H9 (cell line): Measurements from ENCODE around the gene ZFP92. TPM values are rescaled to one million over a fixed set of nuclear protein-coding genes. Genes with fewer than 3 reads are reported as not detected.

Experiments
- DNase-seq: peaks from one replicate; pipeline ENCODE4 v3.0.0-alpha.2; 2017
- H2AFZ ChIP-seq: one replicate; pipeline ENCODE4 v1.6.1; 2013; ENCODE audit warnings: mild to moderate bottlenecking, low read length, control low read depth, moderate library complexity
- H2AK5ac ChIP-seq: 2 replicates; pipeline ENCODE4 v1.6.1; 2013; ENCODE audit warnings: low read length, control low read depth, mixed read lengths; ENCODE audit not compliant: insufficient read length
- H2BK120ac ChIP-seq: one replicate; pipeline ENCODE4 v1.6.1; 2013; ENCODE audit warnings: low read depth, mild to moderate bottlenecking, low read length, control low read depth, inconsistent platforms; ENCODE audit not compliant: poor library complexity, severe bottlenecking
- H2BK12ac ChIP-seq: 2 replicates; pipeline ENCODE4 v1.6.1; 2013; ENCODE audit warnings: low read length, control low read depth, mixed read lengths, low read depth; ENCODE audit not compliant: insufficient read length
- H2BK15ac ChIP-seq: 2 replicates; pipeline ENCODE4 v1.6.1; 2013; ENCODE audit warnings: low read depth, low read length, control low read depth
- H2BK20ac ChIP-seq: one replicate; pipeline ENCODE4 v1.6.1; 2013; ENCODE audit warnings: low read depth, mild to moderate bottlenecking, low read length, control low read depth, inconsistent platforms; ENCODE audit not compliant: poor library complexity, severe bottlenecking
- H2BK5ac ChIP-seq: 2 replicates; pipeline ENCODE4 v1.6.1; 2013; ENCODE audit warnings: low read length, control low read depth, mixed read lengths; ENCODE audit not compliant: insufficient read length
- H3K14ac ChIP-seq: 2 replicates; pipeline ENCODE4 v1.6.1; 2013; ENCODE audit warnings: low read length, control low read depth; ENCODE audit not compliant: insufficient read depth
- H3K18ac ChIP-seq: 2 replicates; pipeline ENCODE4 v1.6.1; 2013; ENCODE audit warnings: low read depth, mild to moderate bottlenecking, mixed read lengths, low read length, control low read depth; ENCODE audit not compliant: insufficient read length
- H3K23ac ChIP-seq: 2 replicates; pipeline ENCODE4 v1.6.1; 2013; ENCODE audit warnings: low read length, control low read depth, mixed read lengths, low read depth; ENCODE audit not compliant: insufficient read length
- H3K23me2 ChIP-seq: 2 replicates; pipeline ENCODE4 v1.6.1; 2013; ENCODE audit warnings: low read depth, mild to moderate bottlenecking, mixed read lengths, low read length, control low read depth; ENCODE audit not compliant: insufficient read length, poor library complexity, severe bottlenecking
- H3K27ac ChIP-seq: 2 replicates; pipeline ENCODE4 v1.5.1; 2013; ENCODE audit warnings: low read length, control low read depth, mixed read lengths, low read depth; ENCODE audit not compliant: insufficient read length
- H3K27me3 ChIP-seq: 2 replicates; pipeline ENCODE4 v1.6.1; 2013; ENCODE audit warnings: low read length, control low read depth, inconsistent platforms; ENCODE audit not compliant: insufficient read depth
- H3K4ac ChIP-seq: 2 replicates; pipeline ENCODE4 v1.6.1; 2013; ENCODE audit warnings: low read depth, mild to moderate bottlenecking, control low read depth, inconsistent platforms, low read length, moderate library complexity
- H3K4me1 ChIP-seq: 2 replicates; pipeline ENCODE4 v1.6.1; 2013; ENCODE audit warnings: low read length, control low read depth, inconsistent platforms; ENCODE audit not compliant: insufficient read depth
- H3K4me2 ChIP-seq: 2 replicates; pipeline ENCODE4 v1.6.1; 2013; ENCODE audit warnings: low read length, control low read depth, mixed read lengths; ENCODE audit not compliant: insufficient read length, insufficient read depth
- H3K56ac ChIP-seq: 2 replicates; pipeline ENCODE4 v1.6.1; 2013; ENCODE audit warnings: low read depth, mild to moderate bottlenecking, mixed read lengths, low read length, control low read depth; ENCODE audit not compliant: insufficient read length
- H3K79me1 ChIP-seq: 2 replicates; pipeline ENCODE4 v1.6.1; 2013; ENCODE audit warnings: low read depth, mild to moderate bottlenecking, moderate library complexity, low read length, control low read depth, inconsistent platforms; ENCODE audit not compliant: insufficient read depth, poor library complexity, severe bottlenecking
- H3K79me2 ChIP-seq: 2 replicates; pipeline ENCODE4 v1.6.1; 2013; ENCODE audit warnings: low read length, control low read depth, inconsistent platforms; ENCODE audit not compliant: insufficient read depth
- H3K9ac ChIP-seq: 2 replicates; pipeline ENCODE4 v1.6.1; 2013; ENCODE audit warnings: low read length, control low read depth, mixed read lengths; ENCODE audit not compliant: insufficient read length; ENCODE audit errors: extremely low read depth
- H3K9me3 ChIP-seq: one replicate; pipeline ENCODE4 v1.6.1; 2013; ENCODE audit warnings: low read depth, low read length, inconsistent platforms; ENCODE audit not compliant: control insufficient read depth
- H3T11ph ChIP-seq: one replicate; pipeline ENCODE4 v1.6.1; 2013; ENCODE audit warnings: mild to moderate bottlenecking, low read length, control low read depth, inconsistent platforms
- H4K20me1 ChIP-seq: one replicate; pipeline ENCODE4 v1.6.1; 2013; ENCODE audit not compliant: control insufficient read depth, insufficient read length, insufficient read depth
- H4K5ac ChIP-seq: 2 replicates; pipeline ENCODE4 v1.6.1; 2013; ENCODE audit warnings: low read depth, mild to moderate bottlenecking, mixed read lengths, low read length, control low read depth; ENCODE audit not compliant: insufficient read length
- H4K8ac ChIP-seq: replicated peaks from 2 replicates; pipeline ENCODE4 v1.6.1; 2013; ENCODE audit warnings: low read length, control low read depth, mixed read lengths, low read depth; ENCODE audit not compliant: insufficient read length
- H4K91ac ChIP-seq: 2 replicates; pipeline ENCODE4 v1.6.1; 2013; ENCODE audit warnings: low read depth, mild to moderate bottlenecking, moderate library complexity, mixed read lengths, low read length, control low read depth; ENCODE audit not compliant: insufficient read length
- H3K27ac Mint-ChIP-seq, 3 experiments: 2 replicates in 2 of 3; 3 replicates in 1 of 3; pipeline ENCODE4 v1.8.0; 2020 to 2021; ENCODE audit warnings: mixed read lengths in 3 of 3, mild to moderate bottlenecking in 1 of 3, moderate library complexity in 1 of 3
- H3K27me3 Mint-ChIP-seq: 2 replicates; pipeline ENCODE4 v1.8.0; 2021; ENCODE audit warnings: low read depth, mild to moderate bottlenecking, moderate library complexity, mixed read lengths
- H3K36me3 Mint-ChIP-seq, 3 experiments: 2 replicates in 2 of 3; 3 replicates in 1 of 3; pipeline ENCODE4 v1.8.0; 2020 to 2021; ENCODE audit warnings: low read depth in 3 of 3, mixed read lengths in 3 of 3; ENCODE audit not compliant: insufficient read depth in 1 of 3
- H3K4me1 Mint-ChIP-seq, 2 experiments: 2 replicates each; pipeline ENCODE4 v1.8.0; 2020; ENCODE audit warnings: mixed read lengths in 2 of 2
- H3K4me3 Mint-ChIP-seq, 2 experiments: 2 replicates in 1 of 2; 3 replicates in 1 of 2; pipeline ENCODE4 v1.8.0; 2020 to 2021; ENCODE audit warnings: mild to moderate bottlenecking in 2 of 2, mixed read lengths in 2 of 2, moderate library complexity in 1 of 2
- H3K9me3 Mint-ChIP-seq, 2 experiments: 2 replicates in 1 of 2; 3 replicates in 1 of 2; pipeline ENCODE4 v1.8.0; 2020; ENCODE audit warnings: mild to moderate bottlenecking in 2 of 2, mixed read lengths in 2 of 2, moderate library complexity in 1 of 2
- WGBS: extraction: QIAGEN DNeasy Blood & Tissue Kit; methylation state at CpG from one replicate; pipeline ENCODE4 v1.1.7; 2013; ENCODE audit warnings: missing lambda C conversion rate, low lambda C conversion rate, mixed read lengths; ENCODE audit not compliant: insufficient read length; ENCODE audit errors: extremely low coverage; 5-methylcytosine and 5-hydroxymethylcytosine counted together
- total RNA-seq: library from RNA; stranded (reverse); gene quantifications from 2 replicates; pipeline ENCODE4 v1.2.1, GENCODE V29; 2021
- TF ChIP-seq, protein P1 (sequence below): fragments of 200-600 bp; sonication (generic); conservative IDR thresholded peaks from 3 replicates; pipeline ENCODE4 v1.8.0; 2021; ENCODE audit warnings: antibody characterized with exemption, mild to moderate bottlenecking

The ZFP92 gene
- total RNA-seq, 1 experiment from 2014 or later, result 0.68 TPM

DNA sequence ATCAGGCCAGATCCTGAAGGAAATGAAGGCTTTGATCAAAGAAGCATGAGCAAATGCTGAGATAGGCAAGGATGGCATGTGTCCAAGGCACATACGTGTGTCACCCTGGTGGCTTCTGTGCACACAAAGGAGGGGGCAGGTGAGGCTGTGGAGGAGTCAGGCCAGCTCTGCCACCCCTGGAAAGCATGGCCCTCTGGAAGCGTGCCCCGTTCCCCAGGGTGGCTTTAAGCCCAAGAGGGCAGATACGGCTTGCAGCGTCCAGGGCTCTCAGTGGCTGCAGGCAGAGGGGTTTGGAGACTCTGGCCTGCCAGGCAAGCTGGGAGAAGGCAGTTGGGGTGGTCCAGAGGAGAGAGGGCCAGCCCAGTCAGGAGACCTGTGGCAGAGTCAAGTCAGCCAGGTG lies 35.7 kb upstream of the ZFP92 start:
- H2BK5ac ChIP-seq, result no peak overlapping the region
- no peak for DNase-seq
- H2BK120ac ChIP-seq, result no peak overlapping the region
- Mint-ChIP-seq H3K9me3 (peaks cover 76 to 81% of the 10 kb centered on the region in 2 experiments), H3K27ac (no peak overlapping the region), H3K36me3 (peaks cover 6 to 12% (median 8%) of the 10 kb centered on the region in 3 experiments; a peak in 5 of 7 replicates), H3K27me3 (peaks cover 4% of the 10 kb centered on the region), H3K4me1 (peaks cover 9 to 14% of the 10 kb centered on the region in 2 experiments), H3K4me3 (no peak overlapping the region)
- H2BK20ac ChIP-seq, result no peak overlapping the region
- no peak overlapping the region for H3T11ph ChIP-seq
- H3K9me3 ChIP-seq, result peaks cover 43% of the 10 kb centered on the region
- no peaks in the 10 kb centered on the region for H3K27me3 ChIP-seq
- no peak overlapping the region for H3K4me2 ChIP-seq
- H3K56ac ChIP-seq, result no peak overlapping the region
- no peaks in the 10 kb centered on the region for H4K20me1 ChIP-seq
- H4K8ac ChIP-seq, result no peak overlapping the region
- H3K79me2 ChIP-seq, result no peaks in the 10 kb centered on the region
- H2AFZ ChIP-seq, result no peak overlapping the region
- no peak overlapping the region for H3K18ac ChIP-seq
- H3K4ac ChIP-seq, result no peak overlapping the region
- no peak overlapping the region for H3K23ac ChIP-seq
- H2AK5ac ChIP-seq, result no peak overlapping the region
- no peak overlapping the region for H3K27ac ChIP-seq
- TF ChIP-seq, protein P1, sequence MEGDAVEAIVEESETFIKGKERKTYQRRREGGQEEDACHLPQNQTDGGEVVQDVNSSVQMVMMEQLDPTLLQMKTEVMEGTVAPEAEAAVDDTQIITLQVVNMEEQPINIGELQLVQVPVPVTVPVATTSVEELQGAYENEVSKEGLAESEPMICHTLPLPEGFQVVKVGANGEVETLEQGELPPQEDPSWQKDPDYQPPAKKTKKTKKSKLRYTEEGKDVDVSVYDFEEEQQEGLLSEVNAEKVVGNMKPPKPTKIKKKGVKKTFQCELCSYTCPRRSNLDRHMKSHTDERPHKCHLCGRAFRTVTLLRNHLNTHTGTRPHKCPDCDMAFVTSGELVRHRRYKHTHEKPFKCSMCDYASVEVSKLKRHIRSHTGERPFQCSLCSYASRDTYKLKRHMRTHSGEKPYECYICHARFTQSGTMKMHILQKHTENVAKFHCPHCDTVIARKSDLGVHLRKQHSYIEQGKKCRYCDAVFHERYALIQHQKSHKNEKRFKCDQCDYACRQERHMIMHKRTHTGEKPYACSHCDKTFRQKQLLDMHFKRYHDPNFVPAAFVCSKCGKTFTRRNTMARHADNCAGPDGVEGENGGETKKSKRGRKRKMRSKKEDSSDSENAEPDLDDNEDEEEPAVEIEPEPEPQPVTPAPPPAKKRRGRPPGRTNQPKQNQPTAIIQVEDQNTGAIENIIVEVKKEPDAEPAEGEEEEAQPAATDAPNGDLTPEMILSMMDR, result no peak
- no peak overlapping the region for H4K91ac ChIP-seq
- no CpG with 5 or more reads among the region's 5 CpGs for WGBS
- H3K14ac ChIP-seq, result no peak overlapping the region
- H3K79me1 ChIP-seq, result no peaks in the 10 kb centered on the region
- no peaks in the 10 kb centered on the region for H3K23me2 ChIP-seq
- H4K5ac ChIP-seq, result no peak overlapping the region
- H2BK12ac ChIP-seq, result no peak overlapping the region
- H2BK15ac ChIP-seq, result no peak overlapping the region
- no peaks in the 10 kb centered on the region for H3K4me1 ChIP-seq
- no peak overlapping the region for H3K9ac ChIP-seq
